ENCODE results near the gene SCYL2.

DNA sequence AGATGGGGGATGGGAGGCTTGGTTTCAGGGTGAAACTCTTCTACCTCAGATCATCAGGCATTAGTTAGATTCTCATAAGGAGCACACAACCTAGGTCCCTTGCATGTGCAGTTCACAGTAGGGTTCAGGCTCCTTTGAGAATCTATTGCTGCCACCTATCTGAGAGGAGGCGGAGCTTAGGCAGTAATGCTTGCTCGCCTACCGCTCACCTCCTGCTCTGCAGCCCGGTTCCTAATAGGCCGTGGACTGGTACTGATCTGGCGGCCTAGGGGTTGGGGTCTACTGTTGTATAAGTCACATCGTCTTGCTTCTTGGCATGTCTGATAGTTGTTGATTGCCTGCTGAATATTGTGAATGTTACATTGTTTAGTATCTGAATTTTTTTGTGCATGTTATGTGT is 12.2 kb downstream of the SCYL2 start:
- no peak for TF ChIP-seq POLR2A (IDR thresholded peaks at IDR 0.05)
- TF ChIP-seq, protein P1, sequence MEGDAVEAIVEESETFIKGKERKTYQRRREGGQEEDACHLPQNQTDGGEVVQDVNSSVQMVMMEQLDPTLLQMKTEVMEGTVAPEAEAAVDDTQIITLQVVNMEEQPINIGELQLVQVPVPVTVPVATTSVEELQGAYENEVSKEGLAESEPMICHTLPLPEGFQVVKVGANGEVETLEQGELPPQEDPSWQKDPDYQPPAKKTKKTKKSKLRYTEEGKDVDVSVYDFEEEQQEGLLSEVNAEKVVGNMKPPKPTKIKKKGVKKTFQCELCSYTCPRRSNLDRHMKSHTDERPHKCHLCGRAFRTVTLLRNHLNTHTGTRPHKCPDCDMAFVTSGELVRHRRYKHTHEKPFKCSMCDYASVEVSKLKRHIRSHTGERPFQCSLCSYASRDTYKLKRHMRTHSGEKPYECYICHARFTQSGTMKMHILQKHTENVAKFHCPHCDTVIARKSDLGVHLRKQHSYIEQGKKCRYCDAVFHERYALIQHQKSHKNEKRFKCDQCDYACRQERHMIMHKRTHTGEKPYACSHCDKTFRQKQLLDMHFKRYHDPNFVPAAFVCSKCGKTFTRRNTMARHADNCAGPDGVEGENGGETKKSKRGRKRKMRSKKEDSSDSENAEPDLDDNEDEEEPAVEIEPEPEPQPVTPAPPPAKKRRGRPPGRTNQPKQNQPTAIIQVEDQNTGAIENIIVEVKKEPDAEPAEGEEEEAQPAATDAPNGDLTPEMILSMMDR (IDR thresholded peaks at IDR 0.05) = no peak

All from thyroid gland (tissue), 4 donors.